NCI-H1930 (cell line): Measurements from ENCODE around the gene ADAMTS15.
A peak's percentile ranks its signal among the peaks of the same experiment; 100 is the strongest.

ENCODE experiments used
- DNase-seq, 2 experiments: peaks; one replicate each; lab custom pipeline; 2025; lab: John Stamatoyannopoulos, UW

ADAMTS15 gene

DNA sequence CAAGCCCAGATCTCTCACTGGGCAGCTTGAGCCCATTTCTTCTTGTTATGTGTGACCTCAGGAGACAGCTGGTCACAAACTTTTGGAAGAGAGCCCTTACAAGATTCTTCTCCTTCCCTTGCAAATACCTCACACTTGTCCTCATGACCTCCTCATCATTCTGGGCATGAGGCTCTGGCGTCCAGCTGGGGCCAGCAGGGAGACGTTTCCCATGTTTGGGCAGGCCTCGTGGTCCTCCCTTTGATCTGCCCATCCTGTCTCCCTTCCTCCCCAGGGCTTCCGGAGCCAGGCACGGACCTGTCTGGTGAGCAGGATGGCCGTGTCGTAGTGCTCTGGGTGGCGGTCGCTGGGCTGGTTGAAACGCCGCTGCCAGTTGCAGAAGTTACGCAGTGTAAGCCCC is 29.7 kb upstream of the ADAMTS15 start:
- no peak for DNase-seq

DNA sequence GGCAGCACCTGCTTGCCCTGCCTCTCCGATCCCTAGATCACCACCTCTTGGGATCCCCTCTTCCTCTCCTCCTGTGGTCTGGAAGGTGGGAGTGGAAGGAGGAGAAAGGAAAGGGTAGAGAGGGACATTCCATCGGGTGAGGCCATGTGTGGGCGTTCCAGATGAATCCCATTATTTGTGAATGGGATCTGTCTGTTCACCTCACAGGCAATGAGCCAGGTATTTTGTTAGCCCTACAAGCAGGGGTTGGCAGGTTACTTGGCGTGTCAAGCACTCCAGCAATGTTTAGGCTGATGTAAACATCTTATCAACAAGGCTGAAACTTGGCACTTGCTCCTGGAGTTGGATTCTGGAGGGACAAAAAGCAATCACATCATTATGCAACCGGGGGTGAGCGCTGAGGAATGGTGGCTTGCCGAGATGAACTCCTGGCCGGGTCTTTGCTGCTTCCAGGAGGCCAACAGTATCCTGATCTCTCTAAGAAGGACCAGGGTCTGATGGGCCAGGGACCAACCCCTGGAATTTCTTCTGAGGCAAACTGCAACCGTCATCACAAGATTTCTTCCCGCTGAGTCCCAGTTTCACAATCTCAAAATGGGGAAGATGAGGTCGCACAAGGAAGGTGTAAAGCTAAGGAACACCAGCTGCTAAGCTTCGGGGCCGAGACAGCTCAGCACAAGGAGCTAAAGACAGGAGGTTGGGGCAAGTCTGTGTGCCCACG is 27.8 kb upstream of the ADAMTS15 start:
- DNase-seq = no peak

GRCh38 chr11:130421199-130421585 is 27.3 kb upstream of the ADAMTS15 start:
- no peak for DNase-seq

- no peak for DNase-seq
Measured at GRCh38 chr11:130421697-130422096, 26.7 kb upstream of the ADAMTS15 start.

DNA sequence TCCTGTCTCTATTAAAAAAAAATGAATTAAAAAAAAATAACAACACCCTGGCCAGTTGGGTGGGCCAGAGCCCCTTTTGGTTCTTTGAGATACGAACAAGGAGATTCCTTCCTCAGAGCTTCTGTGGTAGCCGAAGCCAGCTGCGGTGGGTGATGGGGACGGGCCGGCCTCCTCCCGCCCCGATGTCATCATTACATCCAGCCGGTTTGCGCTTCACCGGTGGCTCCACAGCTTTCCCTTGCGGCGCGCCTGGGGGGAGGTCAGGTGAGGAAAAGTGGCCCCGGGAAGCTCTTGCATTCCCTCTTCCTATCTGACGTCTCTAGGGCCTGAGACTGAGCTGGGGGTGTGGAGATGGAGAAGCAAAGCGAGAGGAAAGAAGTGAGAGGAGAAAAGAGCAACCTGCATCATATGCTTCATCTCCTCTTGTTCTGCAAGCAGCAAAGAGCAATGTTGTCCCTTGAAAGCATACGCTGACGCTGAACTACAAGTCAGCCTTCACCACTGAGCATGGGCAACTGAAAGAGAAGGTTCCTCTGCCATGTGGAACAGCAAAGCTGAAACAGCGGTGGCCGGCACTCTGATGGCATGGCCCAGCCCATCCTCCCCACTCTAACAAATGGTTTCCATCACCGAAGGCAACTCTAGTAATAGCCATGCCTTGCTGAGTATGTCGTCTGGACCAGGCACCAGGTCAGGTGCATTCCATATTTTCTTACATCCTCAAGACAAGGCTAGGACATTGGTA is 26.0 kb upstream of the ADAMTS15 start:
- DNase-seq = no peak

DNA sequence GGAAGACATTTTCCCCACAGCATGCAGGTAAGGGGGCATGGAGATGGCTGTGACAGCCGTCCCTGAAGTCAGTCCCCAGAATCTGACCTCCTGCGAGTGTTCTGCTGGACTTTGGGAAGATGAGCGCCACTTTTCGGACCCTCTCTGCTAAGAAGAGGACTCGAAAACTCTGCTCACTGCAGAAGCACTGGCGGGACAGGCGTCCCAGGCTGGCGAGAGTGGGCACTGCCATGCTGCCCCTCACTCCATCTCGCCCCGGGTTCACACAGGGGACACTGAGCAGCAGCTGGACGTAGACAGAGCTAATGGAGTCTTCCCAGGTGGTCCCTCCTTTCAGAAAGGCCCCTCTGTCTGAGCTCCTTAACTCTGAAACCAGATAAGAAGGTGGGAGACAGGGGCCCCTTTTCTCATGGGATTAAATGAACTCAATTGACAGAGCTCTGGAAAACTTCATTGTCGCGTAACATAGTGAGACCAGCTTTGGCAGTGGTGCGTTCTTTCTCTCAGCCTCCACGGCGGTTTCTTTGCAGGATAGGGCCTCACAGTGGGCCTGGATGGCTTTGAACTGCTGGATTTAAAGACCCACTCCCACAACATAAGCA is 24.8 kb upstream of the ADAMTS15 start:
- no peak for DNase-seq

DNA sequence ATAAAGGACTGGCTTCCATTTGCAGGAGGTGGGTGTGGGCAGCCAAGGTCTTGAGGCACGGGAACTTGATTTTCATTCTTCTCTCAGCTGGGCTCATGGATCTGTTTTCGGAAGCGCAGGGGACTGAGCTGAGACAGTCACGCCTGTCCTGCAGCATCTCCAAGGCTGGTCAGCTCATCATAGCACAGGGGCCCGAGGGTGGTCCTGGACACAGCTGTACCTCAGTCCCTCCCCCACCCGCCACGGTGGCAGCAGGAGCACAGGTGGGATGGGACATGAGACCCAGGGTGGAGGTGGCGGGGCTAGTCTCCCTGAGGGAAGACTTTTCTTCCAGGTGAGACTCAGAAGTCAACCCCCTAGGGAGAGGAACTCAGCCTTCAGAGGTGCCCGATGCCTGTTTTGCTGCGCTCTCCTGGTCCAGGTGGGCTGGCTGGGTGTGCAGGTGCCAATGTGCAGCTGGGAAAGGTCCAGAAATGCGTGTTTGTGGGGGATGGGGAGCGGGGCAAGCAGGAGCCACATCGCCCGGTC is 23.8 kb upstream of the ADAMTS15 start:
- no peak for DNase-seq

DNA sequence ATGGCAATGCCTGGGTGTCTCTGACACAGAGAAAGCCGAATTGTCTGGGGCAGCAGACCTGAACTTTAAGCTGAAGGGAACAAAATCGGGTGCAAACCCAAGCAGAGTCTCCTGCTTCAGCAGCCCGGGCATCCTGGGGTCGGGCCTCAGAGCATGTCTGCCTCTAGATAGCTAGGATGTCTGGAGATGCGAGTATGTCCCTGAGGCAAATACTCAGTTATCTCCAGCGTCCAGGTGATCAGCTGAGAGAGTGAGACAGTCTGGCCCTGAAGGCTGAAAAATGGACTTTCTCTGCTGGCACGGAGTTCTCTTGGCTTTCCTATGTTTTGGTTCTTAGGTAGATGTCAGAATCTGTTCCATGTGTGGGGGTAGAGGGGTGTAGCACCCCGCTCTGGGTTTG is 23.3 kb upstream of the ADAMTS15 start:
- no peak for DNase-seq

DNA sequence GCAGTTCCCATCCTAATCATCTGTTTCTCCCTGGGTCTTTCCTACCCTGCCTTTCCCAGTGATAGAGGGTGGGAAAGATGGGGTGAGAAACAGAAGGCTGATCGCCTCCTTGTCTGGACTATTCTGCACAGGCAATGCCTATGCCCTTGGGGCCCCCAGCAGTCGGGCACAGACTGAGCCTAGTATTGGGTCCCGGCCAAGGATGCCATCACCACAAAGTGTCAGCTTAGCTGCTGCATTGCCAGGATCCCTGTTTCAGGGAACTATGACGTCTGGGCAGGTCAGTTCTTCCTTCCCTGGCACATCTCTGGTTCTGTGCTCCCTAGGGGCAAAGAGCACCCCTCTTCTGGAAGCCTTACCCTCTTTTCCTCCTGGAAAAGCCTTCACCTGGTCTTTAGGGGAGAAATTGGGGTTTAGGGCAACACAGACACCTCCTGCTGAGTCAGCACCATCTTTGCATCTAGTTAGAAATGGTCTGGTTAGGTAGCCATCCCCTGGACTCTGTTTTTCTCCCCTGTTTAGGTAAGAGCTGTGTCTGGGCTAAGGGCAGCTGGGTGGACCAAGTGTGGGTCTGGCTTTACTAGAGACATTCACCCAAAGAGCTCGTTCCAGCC is 22.1 kb upstream of the ADAMTS15 start:
- no peak for DNase-seq

DNA sequence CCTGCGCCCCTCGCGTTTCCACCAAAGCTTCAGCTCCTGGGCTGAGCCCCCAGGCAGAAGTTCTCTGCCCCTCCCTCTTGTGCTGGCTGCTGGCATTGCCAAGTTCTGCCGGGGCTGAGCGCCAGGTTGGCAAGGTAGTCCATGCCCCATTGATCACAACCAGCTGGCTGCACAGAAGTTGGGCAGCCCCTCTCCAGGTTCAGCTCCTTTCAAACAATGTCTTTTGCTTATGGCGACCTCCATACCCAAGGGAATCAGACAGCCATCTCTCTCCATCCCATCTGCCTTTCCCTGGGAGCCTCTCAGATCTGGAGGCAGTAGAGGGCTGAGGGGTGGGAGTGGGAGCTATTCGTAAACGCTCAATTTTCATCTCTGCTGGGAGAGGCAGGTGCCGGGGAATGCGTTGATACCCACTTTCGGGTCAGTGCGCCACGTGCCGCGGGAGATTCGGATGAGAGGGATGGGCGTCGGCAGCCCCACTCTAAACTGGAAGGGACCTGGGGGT is 21.6 kb upstream of the ADAMTS15 start:
- no peak for DNase-seq

DNA sequence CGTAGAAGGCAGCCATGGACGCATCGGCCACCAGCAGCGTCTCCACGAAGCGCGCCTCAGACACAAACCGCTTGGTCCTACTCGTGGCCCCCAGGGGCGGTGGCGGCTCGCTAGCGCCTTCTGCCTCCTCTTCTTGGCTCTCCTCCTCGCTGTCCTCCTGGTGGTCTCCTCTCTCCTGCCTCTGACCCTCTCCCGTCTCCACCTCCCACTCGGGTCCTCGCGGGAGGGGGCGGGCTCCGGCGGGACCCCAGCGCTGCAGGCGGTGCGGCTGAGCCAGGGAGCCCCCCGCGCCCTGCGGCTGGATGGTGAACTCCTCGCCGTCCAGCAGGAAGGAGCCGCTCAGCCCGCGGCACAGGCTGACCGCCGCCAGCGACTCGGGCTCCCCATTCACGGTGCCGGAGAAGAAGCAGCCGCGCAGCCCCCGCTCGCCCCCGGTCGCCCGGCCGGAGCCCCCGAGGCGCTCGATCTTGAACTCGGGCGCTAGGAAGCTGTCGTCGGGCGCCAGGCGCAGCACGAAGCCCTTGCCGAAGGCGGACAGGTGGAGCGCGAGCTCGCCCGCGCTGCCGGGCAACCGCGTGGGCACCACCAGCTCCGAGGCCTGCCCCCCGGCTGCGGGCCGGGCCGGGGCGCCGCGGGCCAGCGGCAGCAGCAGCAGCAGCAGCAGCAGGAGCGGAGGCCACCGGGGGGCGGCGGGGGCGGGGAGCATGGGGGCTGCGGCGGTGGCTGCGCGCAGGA is 20.7 kb upstream of the ADAMTS15 start:
- DNase-seq = no peak

- DNase-seq = no peak
Measured at GRCh38 chr11:130428316-130429119, 19.9 kb upstream of the ADAMTS15 start, which contains the start of gene ADAMTS8. ADAMTS8 (minus strand) TSS chr11:130428609; CDS start chr11:130428286, 323 bp downstream.

DNA sequence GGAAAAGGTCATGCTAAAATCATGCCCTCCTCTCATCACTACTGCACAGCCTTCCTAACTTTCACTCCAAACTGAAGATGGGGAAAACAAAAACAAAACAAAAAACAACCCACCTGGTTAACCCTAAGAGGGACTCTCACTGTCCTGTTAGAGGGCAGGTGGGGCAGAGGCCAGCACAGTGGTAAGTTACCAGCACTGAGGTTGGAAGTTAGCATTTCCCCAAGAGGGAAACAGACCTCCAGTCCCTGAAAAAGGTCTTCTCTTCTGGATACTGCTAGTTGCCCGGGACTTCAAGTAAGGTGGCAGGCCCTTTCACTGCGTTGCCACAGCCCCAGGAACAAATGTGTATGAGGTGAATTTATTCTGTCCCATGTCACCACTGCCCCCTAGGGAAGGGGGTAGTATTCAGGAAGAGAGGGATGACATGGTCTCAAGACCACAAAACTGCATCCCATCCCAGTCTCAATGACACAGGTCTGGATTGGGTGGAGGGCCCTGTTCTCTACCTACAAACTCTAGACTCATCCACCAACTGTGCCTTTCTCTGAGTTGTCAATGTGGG is 19.2 kb upstream of the ADAMTS15 start:
- no peak for DNase-seq

GRCh38 chr11:130429983-130430382 is 18.5 kb upstream of the ADAMTS15 start:
- no peak for DNase-seq

- peak in 1 of 2 experiments; percentile 54 for DNase-seq
Measured at GRCh38 chr11:130431331-130431773, 17.1 kb upstream of the ADAMTS15 start.

GRCh38 chr11:130431801-130432200 is 16.6 kb upstream of the ADAMTS15 start:
- DNase-seq = no peak

GRCh38 chr11:130433357-130433756 is 15.1 kb upstream of the ADAMTS15 start:
- no peak for DNase-seq

GRCh38 chr11:130434521-130435223 is 13.8 kb upstream of the ADAMTS15 start:
- peak; percentile 25 to 57 for DNase-seq

GRCh38 chr11:130435671-130436070 is 12.8 kb upstream of the ADAMTS15 start:
- DNase-seq = no peak

DNA sequence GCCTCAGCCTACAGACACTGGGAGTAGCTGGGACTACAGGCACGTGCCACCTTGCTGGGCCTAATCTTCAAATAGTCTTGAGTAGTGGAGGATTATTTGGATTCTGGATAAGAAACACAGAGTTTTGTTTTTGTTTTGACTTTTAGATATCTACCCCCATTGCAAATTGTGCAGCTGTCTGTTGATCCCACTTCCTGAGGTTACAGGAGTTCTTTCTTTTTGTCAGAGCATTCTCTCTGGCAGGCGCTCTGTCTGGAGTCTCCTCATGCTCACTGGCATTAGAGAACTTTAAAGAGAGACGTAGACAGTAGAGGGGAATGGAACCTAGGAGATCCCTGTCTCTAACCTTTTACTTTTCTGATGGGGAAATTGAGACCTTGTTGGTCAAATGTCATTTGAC is 12.3 kb upstream of the ADAMTS15 start:
- DNase-seq = no peak
